Endothelial cell of umbilical vein (primary cell): ENCODE data around the gene PIK3C2G.
"Not testable (repeated sequence)": the region's sequence is repeated elsewhere in the genome, so short reads cannot be mapped to it uniquely, and the experiment has no call there.

Experiments
- CTCF ChIP-seq, 2 donors: IDR thresholded peaks; 1 replicate in 1 of 2; 2 replicates in 1 of 2; pipeline ENCODE4 v1.5.1; 2011; ENCODE audit warnings: low read length in 2 of 2, mild to moderate bottlenecking in 2 of 2, moderate library complexity in 2 of 2, control low read depth in 1 of 2, inconsistent platforms in 1 of 2, low read depth in 1 of 2; ENCODE audit not compliant: insufficient read depth in 1 of 2; ENCODE audit errors: extremely low read depth in 1 of 2
- FOS ChIP-seq: IDR thresholded peaks from 2 replicates; pipeline ENCODE4 v1.6.1; 2011; ENCODE audit warnings: mild to moderate bottlenecking, low read length, moderate library complexity, borderline replicate concordance; ENCODE audit not compliant: insufficient read depth
- POLR2A ChIP-seq: IDR thresholded peaks from 2 replicates; pipeline ENCODE4 v1.6.1; 2012; ENCODE audit warnings: low read depth, mild to moderate bottlenecking, control low read depth, low read length
- POLR2AphosphoS5 ChIP-seq: IDR thresholded peaks from 2 replicates; pipeline ENCODE4 v1.6.1; 2012; ENCODE audit warnings: low read depth, mild to moderate bottlenecking, control low read depth, low read length, moderate library complexity; ENCODE audit not compliant: insufficient read depth

- not testable (repeated sequence) for TF ChIP-seq CTCF (IDR thresholded peaks at IDR 0.05; ENCODE audit: extremely low read depth in 1 of 2, insufficient read depth in 1 of 2, low read depth in 1 of 2, low read length in 2 of 2); POLR2A; POLR2AphosphoS5; FOS
Measured at GRCh38 chr12:18500160-18500574, 238.8 kb downstream of the PIK3C2G start.
